ENCODE results near the gene PTCSC3.

GRCh38 chr14:36094963-36095362, 81.6 kb downstream of the PTCSC3 start:
- TF ChIP-seq GATA2 (IDR thresholded peaks at IDR 0.05; ENCODE audit: low read depth, low read length) (no peak), GATA3 (IDR thresholded peaks at IDR 0.05; ENCODE audit: low read depth, low read length) (no peak)
